ENCODE results near the gene ZRANB1.

GRCh38 chr10:124999433-125000365 lies 57.8 kb downstream of the ZRANB1 start:
- TF ChIP-seq CTCF (conservative IDR thresholded peaks at IDR 0.05; ENCODE audit: low read depth in 2 of 2) (no peak), POLR2AphosphoS5 (IDR thresholded peaks at IDR 0.05; ENCODE audit: low read depth) (no peak), EZH2 (IDR thresholded peaks at IDR 0.05; ENCODE audit: low read depth, unreplicated experiment) (no peak)
- TF ChIP-seq, protein P1, sequence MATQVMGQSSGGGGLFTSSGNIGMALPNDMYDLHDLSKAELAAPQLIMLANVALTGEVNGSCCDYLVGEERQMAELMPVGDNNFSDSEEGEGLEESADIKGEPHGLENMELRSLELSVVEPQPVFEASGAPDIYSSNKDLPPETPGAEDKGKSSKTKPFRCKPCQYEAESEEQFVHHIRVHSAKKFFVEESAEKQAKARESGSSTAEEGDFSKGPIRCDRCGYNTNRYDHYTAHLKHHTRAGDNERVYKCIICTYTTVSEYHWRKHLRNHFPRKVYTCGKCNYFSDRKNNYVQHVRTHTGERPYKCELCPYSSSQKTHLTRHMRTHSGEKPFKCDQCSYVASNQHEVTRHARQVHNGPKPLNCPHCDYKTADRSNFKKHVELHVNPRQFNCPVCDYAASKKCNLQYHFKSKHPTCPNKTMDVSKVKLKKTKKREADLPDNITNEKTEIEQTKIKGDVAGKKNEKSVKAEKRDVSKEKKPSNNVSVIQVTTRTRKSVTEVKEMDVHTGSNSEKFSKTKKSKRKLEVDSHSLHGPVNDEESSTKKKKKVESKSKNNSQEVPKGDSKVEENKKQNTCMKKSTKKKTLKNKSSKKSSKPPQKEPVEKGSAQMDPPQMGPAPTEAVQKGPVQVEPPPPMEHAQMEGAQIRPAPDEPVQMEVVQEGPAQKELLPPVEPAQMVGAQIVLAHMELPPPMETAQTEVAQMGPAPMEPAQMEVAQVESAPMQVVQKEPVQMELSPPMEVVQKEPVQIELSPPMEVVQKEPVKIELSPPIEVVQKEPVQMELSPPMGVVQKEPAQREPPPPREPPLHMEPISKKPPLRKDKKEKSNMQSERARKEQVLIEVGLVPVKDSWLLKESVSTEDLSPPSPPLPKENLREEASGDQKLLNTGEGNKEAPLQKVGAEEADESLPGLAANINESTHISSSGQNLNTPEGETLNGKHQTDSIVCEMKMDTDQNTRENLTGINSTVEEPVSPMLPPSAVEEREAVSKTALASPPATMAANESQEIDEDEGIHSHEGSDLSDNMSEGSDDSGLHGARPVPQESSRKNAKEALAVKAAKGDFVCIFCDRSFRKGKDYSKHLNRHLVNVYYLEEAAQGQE (IDR thresholded peaks at IDR 0.05; ENCODE audit: unreplicated experiment) = no peak
